GDM1 (cell line): ENCODE measurements around the gene SPATA31D4.

Source experiments
- DNase-seq: peaks from one replicate; lab custom pipeline; 2025; lab: John Stamatoyannopoulos, UW

Gene SPATA31D4

DNA sequence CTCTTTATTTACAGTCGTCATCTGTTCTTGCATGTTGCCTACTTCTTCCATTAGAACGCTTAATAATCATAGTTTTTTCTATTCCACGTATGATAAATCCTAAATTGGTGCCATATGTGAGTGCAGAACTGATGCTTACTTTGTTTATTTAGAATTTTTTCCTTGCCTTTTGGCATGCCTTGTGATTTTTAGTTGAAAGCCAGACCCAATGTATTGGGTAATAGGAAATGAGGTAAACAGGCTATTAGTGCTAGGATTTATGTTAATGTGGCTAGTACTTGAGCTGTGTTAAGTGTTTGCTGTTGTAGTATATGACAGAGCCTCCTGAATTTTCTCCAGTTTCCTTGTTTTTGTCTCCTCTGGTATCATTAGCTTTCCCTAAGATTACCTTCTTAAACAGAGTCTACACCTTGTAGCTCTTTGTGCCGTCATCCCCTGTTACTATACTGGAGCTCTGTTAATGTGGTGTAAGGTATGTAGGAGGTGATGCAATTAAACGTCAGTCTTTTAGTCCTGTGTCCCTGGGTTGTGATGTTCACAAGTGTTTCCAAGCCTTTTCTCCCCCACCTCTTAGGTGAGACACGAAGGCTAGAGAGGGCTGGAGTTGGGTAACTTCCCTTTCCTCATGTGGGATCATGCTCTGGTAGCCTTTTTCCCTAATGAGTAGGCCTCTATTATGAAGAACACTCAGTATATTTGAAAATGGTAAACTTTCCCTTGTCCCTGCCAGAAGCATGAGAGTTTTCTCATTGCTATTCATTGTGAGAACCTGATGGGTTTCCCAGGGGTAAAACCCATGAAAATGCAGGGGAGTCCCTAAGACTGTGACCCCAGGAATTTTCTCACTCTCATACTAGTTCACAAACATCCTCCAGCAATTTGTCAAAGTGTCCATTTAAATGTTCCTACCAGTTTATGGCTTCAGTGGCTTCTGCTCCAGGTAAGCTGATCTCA, 36.3 kb downstream of the SPATA31D4 start:
- DNase-seq: no peak

DNA sequence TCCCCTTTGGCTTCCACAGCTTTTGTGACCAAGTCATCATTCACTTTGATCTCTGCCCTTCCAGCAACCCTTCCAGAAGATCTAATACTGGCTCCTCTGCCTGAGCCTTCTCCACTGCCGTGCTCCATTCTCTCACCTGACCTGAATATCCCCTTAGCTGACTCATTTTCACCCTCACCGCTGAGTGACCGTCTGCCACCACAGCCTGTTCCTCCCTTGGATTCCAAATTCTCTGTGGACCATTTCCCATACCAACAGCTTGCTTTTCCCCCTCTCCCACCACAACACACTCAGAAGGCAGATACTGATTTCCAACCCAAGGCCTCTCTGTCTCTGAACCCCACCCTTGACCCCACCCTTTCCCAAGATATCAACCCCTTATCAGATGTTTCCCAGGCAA, 39.8 kb downstream of the SPATA31D4 start:
- DNase-seq: no peak

DNA sequence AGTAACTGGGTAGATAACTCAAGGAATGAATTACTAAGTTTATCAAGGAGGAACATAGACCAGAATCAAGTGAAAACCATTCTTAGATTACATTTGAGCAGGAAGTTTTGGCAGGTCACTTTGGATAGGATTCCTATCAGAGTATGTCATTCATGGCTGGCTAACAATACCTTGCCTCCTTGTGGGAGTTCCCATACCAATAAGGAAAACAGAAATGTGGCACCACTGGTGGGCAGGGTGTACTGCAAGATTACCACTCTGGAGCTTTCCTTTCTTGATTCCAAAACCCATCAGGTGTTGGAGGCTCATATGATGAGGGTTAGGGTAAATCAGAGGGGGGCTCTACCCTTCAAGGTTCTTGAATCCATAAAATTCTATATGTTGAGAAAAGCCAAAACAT, 41.7 kb downstream of the SPATA31D4 start:
- DNase-seq: no peak

DNA sequence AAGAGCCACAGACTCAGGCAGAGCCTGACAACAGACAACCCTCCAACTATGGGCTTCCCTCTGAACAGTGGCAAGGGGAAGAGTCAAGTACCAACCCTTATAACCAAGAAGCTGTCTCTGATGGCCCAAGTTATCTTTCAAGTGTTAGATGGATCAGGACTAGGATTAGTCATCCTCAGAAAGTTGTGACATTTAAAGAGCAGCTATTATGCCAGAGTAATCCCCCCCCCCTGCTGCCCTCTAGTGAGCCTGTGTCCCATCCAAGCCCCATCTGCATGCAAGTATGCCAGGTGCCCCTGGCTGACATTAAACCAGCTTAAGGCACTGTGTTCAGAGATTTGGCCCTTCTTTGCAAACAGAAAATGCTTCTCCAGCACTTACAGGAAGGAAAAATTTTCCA, 43.5 kb downstream of the SPATA31D4 start:
- no peak for DNase-seq

DNA sequence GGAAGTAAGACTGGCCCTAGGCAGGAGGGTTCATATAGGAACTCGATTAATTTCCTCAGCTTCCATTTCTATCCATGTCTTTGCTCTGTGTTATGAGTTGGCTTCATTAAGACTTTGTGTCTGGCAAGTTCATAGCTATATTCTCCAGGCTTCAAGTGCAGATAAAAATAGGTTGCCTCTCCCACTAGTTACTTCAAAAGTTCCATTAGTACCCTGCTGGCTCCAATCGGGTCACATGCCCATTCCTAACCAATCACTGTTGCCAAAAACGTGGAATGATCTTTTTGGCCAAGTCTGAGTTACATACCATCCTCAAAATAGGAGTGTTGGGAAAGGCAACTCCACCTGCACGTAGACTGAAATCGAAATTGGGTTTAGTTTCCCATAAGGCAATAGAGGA, 46.5 kb downstream of the SPATA31D4 start:
- DNase-seq: no peak

DNA sequence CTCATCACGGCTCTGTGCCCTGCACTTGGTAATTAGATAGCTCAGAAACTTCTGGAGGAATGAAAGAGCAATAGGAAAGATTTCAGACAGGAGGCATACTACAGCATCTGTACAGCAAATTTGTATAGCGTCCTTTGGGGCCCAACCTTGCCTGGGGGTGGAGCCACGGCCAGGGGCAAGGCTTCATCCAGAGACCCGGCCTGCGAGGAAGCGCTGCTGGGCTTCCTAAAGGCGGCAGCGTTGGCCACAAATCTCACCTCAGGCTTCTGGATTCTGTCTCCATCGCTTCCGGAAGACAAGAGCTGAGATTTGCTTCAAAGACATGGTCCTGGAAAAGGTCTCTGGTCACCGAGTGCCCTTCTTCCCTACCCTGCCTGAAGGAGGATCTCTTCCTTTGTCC, 48.1 kb downstream of the SPATA31D4 start:
- no peak for DNase-seq

DNA sequence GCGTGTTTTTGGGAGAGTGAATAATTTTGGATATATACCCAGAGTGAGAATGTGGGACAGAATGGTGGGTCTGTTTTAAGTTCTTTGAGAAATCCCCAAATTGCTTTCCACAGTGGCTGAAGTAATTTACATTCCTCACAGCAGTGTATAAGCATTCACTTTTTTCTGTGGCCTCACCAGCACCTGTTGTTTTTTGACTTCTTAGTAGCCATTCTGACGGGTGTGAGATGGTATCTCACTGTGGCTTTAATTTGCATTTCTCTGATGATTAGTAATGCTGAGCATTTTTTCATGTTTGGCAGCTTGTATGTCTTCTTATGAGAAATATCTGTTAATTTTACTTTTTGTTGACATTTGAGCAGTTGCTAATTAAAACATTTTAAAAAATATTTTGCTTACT, 51.0 kb downstream of the SPATA31D4 start:
- no peak for DNase-seq

DNA sequence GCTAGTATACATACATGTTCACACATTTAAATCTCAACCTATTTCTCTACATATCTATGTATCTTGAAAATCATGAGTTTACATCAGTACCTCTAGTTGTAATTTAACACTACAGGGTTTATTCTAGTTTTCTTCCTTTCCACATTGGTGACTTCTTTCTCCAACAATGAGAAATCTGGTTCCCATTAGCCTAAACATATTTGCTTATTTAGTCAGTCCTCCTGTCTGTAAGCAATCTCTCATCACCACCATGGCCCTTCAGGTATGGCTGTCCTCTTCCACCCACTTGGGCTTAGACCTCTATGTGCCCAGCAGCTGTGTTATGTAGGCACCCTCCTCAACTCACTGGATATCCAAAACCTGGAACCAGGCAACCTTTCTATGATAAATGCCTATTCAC, 52.3 kb downstream of the SPATA31D4 start:
- no peak for DNase-seq

DNA sequence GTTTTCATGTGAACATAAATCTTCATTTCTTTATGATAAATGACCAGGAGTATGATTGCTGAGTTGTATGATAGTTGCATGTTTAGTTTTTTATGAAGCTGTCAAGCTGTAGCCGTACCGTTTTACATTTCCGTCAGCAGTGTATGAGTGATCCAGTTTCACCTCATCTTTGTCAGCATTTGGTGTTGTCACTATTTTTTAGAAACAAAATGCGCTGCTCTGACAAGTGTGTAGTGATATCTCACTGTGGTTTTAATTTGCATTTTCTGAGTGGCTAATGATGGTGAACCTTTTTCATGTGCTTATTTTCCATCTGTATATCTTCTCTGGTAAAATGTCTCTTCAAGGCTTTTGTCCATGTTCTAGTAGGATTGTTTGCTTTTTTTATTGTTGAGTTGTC, 53.7 kb downstream of the SPATA31D4 start:
- DNase-seq: no peak
